Endothelial cell of umbilical vein (primary cell): ENCODE results near the gene KRTAP4-5. TPM values are rescaled to one million over a fixed set of nuclear protein-coding genes. Genes with fewer than 3 reads are reported as not detected.
"Not testable (repeated sequence)": the region's sequence is repeated elsewhere in the genome, so short reads cannot be mapped to it uniquely, and the experiment has no call there.

ENCODE experiments used
- BruUV-seq: library from RNA; stranded (reverse); fragments of 400-500 nt; replicated peaks from 2 replicates; lab custom pipeline; 2021; lab: Mats Ljungman, UMichigan
- CTCF ChIA-PET: fragments of 300-600, 350-600 bp; sonication (Branson Sonifier 250); formaldehyde crosslinking; loops from one replicate; lab custom pipeline; 2021; ENCODE audit warnings: antibody characterized with exemption, inconsistent platforms; lab: Charles Lee
- POLR2A ChIA-PET: fragments of 300-600, 350-600 bp; sonication (Branson Sonifier 250); formaldehyde crosslinking; loops from one replicate; lab custom pipeline; 2021; ENCODE audit warnings: antibody characterized with exemption, inconsistent platforms; lab: Charles Lee
- DNase-seq: peaks from one replicate; pipeline ENCODE4 v3.0.0-alpha.2; 2011; ENCODE audit warnings: low read depth, low spot score
- FAIRE-seq: peaks from 2 replicates; lab custom pipeline; 2011; peaks lifted over from hg19 to GRCh38; lab: Jason Lieb, UNC
- H2AFZ ChIP-seq: 2 replicates; pipeline ENCODE4 v1.6.0; 2012; ENCODE audit warnings: low read depth, low read length, control low read depth, inconsistent platforms
- H3K27ac ChIP-seq: 2 replicates; pipeline ENCODE4 v1.5.1; 2011; ENCODE audit warnings: low read depth, mild to moderate bottlenecking, control low read depth, low read length, moderate library complexity; ENCODE audit not compliant: insufficient read depth
- H3K27me3 ChIP-seq, 2 experiments: 2 replicates each; pipeline versions ENCODE4 v1.6.0 to v1.6.1; 2011; ENCODE audit warnings: low read length in 2 of 2, mixed read lengths in 1 of 2; ENCODE audit not compliant: control insufficient read depth in 2 of 2, insufficient read depth in 2 of 2
- H3K36me3 ChIP-seq, 2 experiments: 2 replicates in 1 of 2; 3 replicates in 1 of 2; pipeline ENCODE4 v1.5.1; 2011; ENCODE audit warnings: low read length in 2 of 2, mild to moderate bottlenecking in 1 of 2, moderate library complexity in 1 of 2; ENCODE audit not compliant: control insufficient read depth in 2 of 2, insufficient read depth in 2 of 2; ENCODE audit errors: extremely low read depth in 1 of 2
- H3K4me1 ChIP-seq: 3 replicates; pipeline ENCODE4 v1.5.1; 2011; ENCODE audit warnings: mild to moderate bottlenecking, low read length; ENCODE audit not compliant: control insufficient read depth, insufficient read depth; ENCODE audit errors: extremely low read depth
- H3K4me2 ChIP-seq: 2 replicates; pipeline ENCODE4 v1.6.1; 2011; ENCODE audit warnings: low read length, control low read depth, mixed read lengths; ENCODE audit not compliant: insufficient read depth
- H3K4me3 ChIP-seq, 3 experiments: fragments of 200-600 bp in 1 of 3; sonication (generic), shearing (Covaris generic) in 1 of 3; replicated peaks in 1 of 3; 2 replicates each; pipeline ENCODE4 v1.5.1; 2011 to 2016; ENCODE audit warnings: control low read depth in 3 of 3, low read length in 3 of 3, mild to moderate bottlenecking in 2 of 3, inconsistent platforms in 1 of 3, low read depth in 1 of 3, moderate library complexity in 1 of 3; ENCODE audit not compliant: insufficient read depth in 1 of 3
- H3K79me2 ChIP-seq: 2 replicates; pipeline ENCODE4 v1.6.0; 2012; ENCODE audit warnings: low read length, inconsistent platforms; ENCODE audit not compliant: control insufficient read depth, insufficient read depth
- H3K9ac ChIP-seq: replicated peaks from 2 replicates; pipeline ENCODE3; 2011; ENCODE audit warnings: low read length, control low read depth; ENCODE audit not compliant: insufficient read depth; ENCODE audit errors: extremely low read depth
- H3K9me1 ChIP-seq: replicated peaks from 3 replicates; pipeline ENCODE4 v1.6.0; 2011; ENCODE audit warnings: mild to moderate bottlenecking, low read length; ENCODE audit not compliant: control insufficient read depth, insufficient read depth; ENCODE audit errors: extremely low read depth
- H3K9me3 ChIP-seq: replicated peaks from 2 replicates; pipeline ENCODE4 v1.5.1; 2012; ENCODE audit warnings: low read length, inconsistent platforms; ENCODE audit not compliant: control insufficient read depth, insufficient read depth
- H4K20me1 ChIP-seq: replicated peaks from 2 replicates; pipeline ENCODE3; 2011; ENCODE audit warnings: mild to moderate bottlenecking, low read length; ENCODE audit not compliant: control insufficient read depth, insufficient read depth; ENCODE audit errors: extremely low read depth
- EZH2 ChIP-seq: IDR thresholded peaks from 2 replicates; pipeline ENCODE4 v1.6.1; 2012; ENCODE audit warnings: borderline replicate concordance, low read depth, mild to moderate bottlenecking, moderate library complexity, low read length, inconsistent platforms; ENCODE audit not compliant: severe bottlenecking
- FOS ChIP-seq: IDR thresholded peaks from 2 replicates; pipeline ENCODE4 v1.6.1; 2011; ENCODE audit warnings: mild to moderate bottlenecking, low read length, moderate library complexity, borderline replicate concordance; ENCODE audit not compliant: insufficient read depth
- GATA2 ChIP-seq: IDR thresholded peaks from 2 replicates; pipeline ENCODE4 v1.7.0; 2011; ENCODE audit warnings: low read depth, mild to moderate bottlenecking, moderate library complexity, mixed read lengths, low read length; ENCODE audit not compliant: insufficient read length, insufficient read depth
- JUN ChIP-seq: IDR thresholded peaks from 2 replicates; pipeline ENCODE4 v1.6.1; 2011; ENCODE audit warnings: borderline replicate concordance, low read depth; ENCODE audit not compliant: insufficient read length, insufficient read depth
- MYC ChIP-seq: IDR thresholded peaks from one replicate; pipeline ENCODE4 v1.6.1; 2011; ENCODE audit warnings: mild to moderate bottlenecking, low read depth, low read length
- POLR2A ChIP-seq: IDR thresholded peaks from 2 replicates; pipeline ENCODE4 v1.6.1; 2012; ENCODE audit warnings: low read depth, mild to moderate bottlenecking, control low read depth, low read length
- POLR2AphosphoS5 ChIP-seq: IDR thresholded peaks from 2 replicates; pipeline ENCODE4 v1.6.1; 2012; ENCODE audit warnings: low read depth, mild to moderate bottlenecking, control low read depth, low read length, moderate library complexity; ENCODE audit not compliant: insufficient read depth
- dilution Hi-C: fragments of 300-500 bp; cut with MboI; formaldehyde crosslinking; loops from one replicate; pipeline ENCODE4 v1.15.0; 2019; ENCODE audit warnings: low sequenced_read_pairs; ENCODE audit not compliant: extremely low pct_ligation_motif_present
- intact Hi-C: fragments of 100-400 bp; cut with micrococcal nuclease; formaldehyde crosslinking; loops from one replicate; pipeline ENCODE4 v1.10.0; 2022
- polyA plus RNA-seq, 4 experiments: library from polyadenylated mRNA; depleted of rRNA in 3 of 4; stranded (reverse) in 3 of 4; unstranded in 1 of 4; fragments of >200 nt; gene quantifications; 2 replicates each; pipeline versions ENCODE4 v1.2.1 to v1.2.3, GENCODE V29; 2011 to 2012; ENCODE audit warnings: missing spikeins in 1 of 4
- total RNA-seq: library from RNA; stranded (reverse); gene quantifications from 2 replicates; pipeline ENCODE4 v1.2.3, GENCODE V29; 2021
- TF ChIP-seq, protein P1 (sequence below): IDR thresholded peaks from 2 replicates; pipeline ENCODE4 v1.6.1; 2011; ENCODE audit not compliant: insufficient read depth, insufficient read length
- TF ChIP-seq, protein P2 (sequence below), 2 donors: IDR thresholded peaks; 1 replicate in 1 of 2; 2 replicates in 1 of 2; pipeline ENCODE4 v1.5.1; 2011; ENCODE audit warnings: low read length in 2 of 2, mild to moderate bottlenecking in 2 of 2, moderate library complexity in 2 of 2, control low read depth in 1 of 2, inconsistent platforms in 1 of 2, low read depth in 1 of 2; ENCODE audit not compliant: insufficient read depth in 1 of 2; ENCODE audit errors: extremely low read depth in 1 of 2

Gene KRTAP4-5
- total and polyA plus RNA-seq, 2 donors (not counting 3 experiments of a cell fraction or from before 2014, with no cell fraction given): not detected

DNA sequence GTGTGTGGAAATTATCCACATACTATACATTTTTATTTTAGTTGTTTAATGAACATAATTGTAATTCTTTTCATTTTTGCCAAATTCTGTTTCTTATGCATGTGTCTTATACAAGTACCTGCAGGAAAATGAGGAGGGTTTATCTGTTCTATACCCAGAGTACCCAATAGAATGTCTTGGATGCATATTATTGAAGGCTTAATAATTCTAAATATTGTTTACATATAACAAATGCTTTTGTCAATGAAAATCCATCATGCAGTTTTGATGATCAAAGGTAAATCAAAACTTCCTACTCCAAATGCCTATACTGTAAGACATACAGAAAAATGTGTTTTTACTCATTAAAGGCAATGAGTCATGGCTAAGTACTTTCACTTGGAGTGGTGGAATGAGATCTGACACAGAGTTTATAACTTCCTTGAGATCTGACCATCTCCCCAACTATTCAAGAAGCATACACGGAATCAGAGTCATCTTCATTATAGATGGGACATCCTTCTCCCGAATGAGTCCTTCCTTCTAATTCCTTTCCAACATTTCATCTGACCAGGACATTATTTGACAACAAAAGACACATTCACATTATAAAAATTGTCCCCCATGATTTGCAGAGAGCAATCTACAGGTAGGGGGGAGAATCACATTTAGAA lies 45.1 kb downstream of the KRTAP4-5 start:
- FAIRE-seq, H3K4me2 ChIP-seq, DNase-seq, H3K4me1 ChIP-seq, dilution Hi-C loops, CTCF ChIA-PET, H3K9me3 ChIP-seq, H3K27me3 ChIP-seq, H4K20me1 ChIP-seq, BruUV-seq, H3K79me2 ChIP-seq, intact Hi-C loops, H3K4me3 ChIP-seq, H2AFZ ChIP-seq, H3K27ac ChIP-seq, POLR2A ChIA-PET, H3K36me3 ChIP-seq, H3K9me1 ChIP-seq, H3K9ac ChIP-seq: not testable (repeated sequence)
- TF ChIP-seq GATA2: peak; percentile 16
- peak; percentile 41 for TF ChIP-seq FOS

GRCh38 chr17:41103896-41104295 lies 45.7 kb downstream of the KRTAP4-5 start:
- Histone ChIP-seq H3K9me1 (no peaks in the 10 kb centered on the region), H3K4me1 (peaks cover 2% of the 10 kb centered on the region), H3K4me2 (no peak overlapping the region), H3K4me3 (no peak overlapping the region), H3K9me3 (no peaks in the 10 kb centered on the region), H3K27ac (no peak overlapping the region), H4K20me1 (no peaks in the 10 kb centered on the region), H2AFZ (no peak overlapping the region), H3K36me3 (no peaks in the 10 kb centered on the region), H3K9ac (no peak overlapping the region), H3K27me3 (no peaks in the 10 kb centered on the region), H3K79me2 (no peaks in the 10 kb centered on the region)
- TF ChIP-seq EZH2 (no peak), JUN (no peak), POLR2AphosphoS5 (no peak), GATA2 (no peak), MYC (no peak), FOS (no peak), POLR2A (no peak)
- TF ChIP-seq, protein P1, sequence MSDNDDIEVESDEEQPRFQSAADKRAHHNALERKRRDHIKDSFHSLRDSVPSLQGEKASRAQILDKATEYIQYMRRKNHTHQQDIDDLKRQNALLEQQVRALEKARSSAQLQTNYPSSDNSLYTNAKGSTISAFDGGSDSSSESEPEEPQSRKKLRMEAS: no peak
- TF ChIP-seq, protein P2, sequence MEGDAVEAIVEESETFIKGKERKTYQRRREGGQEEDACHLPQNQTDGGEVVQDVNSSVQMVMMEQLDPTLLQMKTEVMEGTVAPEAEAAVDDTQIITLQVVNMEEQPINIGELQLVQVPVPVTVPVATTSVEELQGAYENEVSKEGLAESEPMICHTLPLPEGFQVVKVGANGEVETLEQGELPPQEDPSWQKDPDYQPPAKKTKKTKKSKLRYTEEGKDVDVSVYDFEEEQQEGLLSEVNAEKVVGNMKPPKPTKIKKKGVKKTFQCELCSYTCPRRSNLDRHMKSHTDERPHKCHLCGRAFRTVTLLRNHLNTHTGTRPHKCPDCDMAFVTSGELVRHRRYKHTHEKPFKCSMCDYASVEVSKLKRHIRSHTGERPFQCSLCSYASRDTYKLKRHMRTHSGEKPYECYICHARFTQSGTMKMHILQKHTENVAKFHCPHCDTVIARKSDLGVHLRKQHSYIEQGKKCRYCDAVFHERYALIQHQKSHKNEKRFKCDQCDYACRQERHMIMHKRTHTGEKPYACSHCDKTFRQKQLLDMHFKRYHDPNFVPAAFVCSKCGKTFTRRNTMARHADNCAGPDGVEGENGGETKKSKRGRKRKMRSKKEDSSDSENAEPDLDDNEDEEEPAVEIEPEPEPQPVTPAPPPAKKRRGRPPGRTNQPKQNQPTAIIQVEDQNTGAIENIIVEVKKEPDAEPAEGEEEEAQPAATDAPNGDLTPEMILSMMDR (IDR thresholded peaks at IDR 0.05; ENCODE audit: extremely low read depth in 1 of 2, insufficient read depth in 1 of 2, low read depth in 1 of 2, low read length in 2 of 2): no peak
- FAIRE-seq: no peak
- no peak for DNase-seq
- ChIA-PET POLR2A (no interaction called here), CTCF (no interaction called here)
- intact Hi-C loops (no loop called here), dilution Hi-C loops (no loop called here)
- no TSS peak for BruUV-seq
